MM.1S (cell line): Measurements from ENCODE around the gene FAM124A.

ENCODE experiments used
- EZH2 ChIP-seq: fragments of 300-600 bp; sonication (generic); optimal IDR thresholded peaks from 2 replicates; pipeline ENCODE3; 2017; ENCODE audit warnings: low read depth, mild to moderate bottlenecking, antibody characterized with exemption, low read length, mixed read lengths
- EZH2phosphoT487 ChIP-seq: fragments of 300-600 bp; sonication (generic); IDR thresholded peaks from 2 replicates; pipeline ENCODE4 v1.6.1; 2018; ENCODE audit warnings: antibody characterized with exemption, low read length
- TF ChIP-seq, protein P1 (sequence below): fragments of 300-600 bp; sonication (generic); IDR thresholded peaks from 2 replicates; pipeline ENCODE4 v1.5.1; 2016; ENCODE audit warnings: antibody characterized with exemption, low read length, mixed read lengths

GRCh38 chr13:51206584-51206983, 15.6 kb upstream of the FAM124A start:
- TF ChIP-seq EZH2phosphoT487 (no peak), EZH2 (no peak)
- TF ChIP-seq, protein P1, sequence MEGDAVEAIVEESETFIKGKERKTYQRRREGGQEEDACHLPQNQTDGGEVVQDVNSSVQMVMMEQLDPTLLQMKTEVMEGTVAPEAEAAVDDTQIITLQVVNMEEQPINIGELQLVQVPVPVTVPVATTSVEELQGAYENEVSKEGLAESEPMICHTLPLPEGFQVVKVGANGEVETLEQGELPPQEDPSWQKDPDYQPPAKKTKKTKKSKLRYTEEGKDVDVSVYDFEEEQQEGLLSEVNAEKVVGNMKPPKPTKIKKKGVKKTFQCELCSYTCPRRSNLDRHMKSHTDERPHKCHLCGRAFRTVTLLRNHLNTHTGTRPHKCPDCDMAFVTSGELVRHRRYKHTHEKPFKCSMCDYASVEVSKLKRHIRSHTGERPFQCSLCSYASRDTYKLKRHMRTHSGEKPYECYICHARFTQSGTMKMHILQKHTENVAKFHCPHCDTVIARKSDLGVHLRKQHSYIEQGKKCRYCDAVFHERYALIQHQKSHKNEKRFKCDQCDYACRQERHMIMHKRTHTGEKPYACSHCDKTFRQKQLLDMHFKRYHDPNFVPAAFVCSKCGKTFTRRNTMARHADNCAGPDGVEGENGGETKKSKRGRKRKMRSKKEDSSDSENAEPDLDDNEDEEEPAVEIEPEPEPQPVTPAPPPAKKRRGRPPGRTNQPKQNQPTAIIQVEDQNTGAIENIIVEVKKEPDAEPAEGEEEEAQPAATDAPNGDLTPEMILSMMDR, result no peak
